GM12878 (cell line): ENCODE data around the gene ENDOG. TPM values are rescaled to one million over a fixed set of nuclear protein-coding genes. Genes with fewer than 3 reads are reported as not detected.

Experiments used
- ATAC-seq: fragments of 200-7000 bp; cut with Tn5 transposase; 3 replicates; pipeline ENCODE4 v1.9.1; 2020; ENCODE audit warnings: mild to moderate bottlenecking, moderate library complexity
- BruUV-seq: library from RNA; stranded (reverse); fragments of 400-500 nt; replicated peaks from 2 replicates; lab custom pipeline; 2021; lab: Mats Ljungman, UMichigan
- CTCF ChIA-PET: fragments of 300-600 bp; sonication (Branson Sonifier 250); formaldehyde crosslinking; extraction: SDS; loops from one replicate; lab custom pipeline; 2021; ENCODE audit warnings: inconsistent platforms; lab: Yijun Ruan, JAX
- POLR2A ChIA-PET: fragments of 350-600 bp; formaldehyde crosslinking; extraction: SDS; loops from one replicate; lab custom pipeline; 2021; ENCODE audit warnings: inconsistent platforms; lab: Charles Lee
- RAD21 ChIA-PET: fragments of 300-600 bp; sonication (Branson Sonifier 250); formaldehyde crosslinking; loops from one replicate; lab custom pipeline; 2023; ENCODE audit warnings: antibody characterized with exemption; ENCODE audit not compliant: unreplicated experiment; lab: Charles Lee
- SMC1A ChIA-PET: fragments of 300-600 bp; sonication (Branson Sonifier 250); formaldehyde crosslinking; loops from one replicate; lab custom pipeline; 2023; ENCODE audit not compliant: unreplicated experiment, uncharacterized antibody; lab: Charles Lee
- DNase-seq: peaks from one replicate; pipeline ENCODE4 v3.0.0-alpha.2; 2011; ENCODE audit warnings: low read depth, low spot score
- FAIRE-seq: peaks from 3 replicates; lab custom pipeline; 2011; peaks lifted over from hg19 to GRCh38; lab: Jason Lieb, UNC
- H2AFZ ChIP-seq: 2 replicates; pipeline ENCODE4 v1.6.0; 2011; ENCODE audit warnings: low read depth, low read length, control low read depth; ENCODE audit not compliant: control insufficient read depth
- H3K27ac ChIP-seq: 2 replicates; pipeline ENCODE4 v1.5.1; 2011; ENCODE audit warnings: control low read depth; ENCODE audit not compliant: control insufficient read depth, insufficient read depth
- H3K27me3 ChIP-seq, 2 experiments: replicated peaks in 1 of 2; 2 replicates each; pipeline versions ENCODE4 v1.6.0 to v1.6.1; 2011; ENCODE audit warnings: low read length in 1 of 2; ENCODE audit not compliant: control insufficient read depth in 2 of 2, insufficient read depth in 2 of 2
- H3K36me3 ChIP-seq, 2 experiments: 2 replicates each; pipeline ENCODE4 v1.5.1; 2011; ENCODE audit warnings: low read length in 1 of 2; ENCODE audit not compliant: control insufficient read depth in 2 of 2, insufficient read depth in 2 of 2
- H3K4me1 ChIP-seq: 2 replicates; pipeline ENCODE4 v1.6.1; 2011; ENCODE audit warnings: mild to moderate bottlenecking, low read length, moderate library complexity, mixed read lengths; ENCODE audit not compliant: control insufficient read depth, insufficient read depth
- H3K4me2 ChIP-seq: 2 replicates; pipeline ENCODE4 v1.6.0; 2011; ENCODE audit warnings: control low read depth; ENCODE audit not compliant: control insufficient read depth, insufficient read depth
- H3K4me3 ChIP-seq: fragments of 200-600 bp; sonication (generic); 2 replicates; pipeline ENCODE4 v1.5.1; 2016
- H3K79me2 ChIP-seq: 2 replicates; pipeline ENCODE4 v1.6.0; 2011; ENCODE audit warnings: low read length; ENCODE audit not compliant: control insufficient read depth, insufficient read depth
- H3K9ac ChIP-seq: 2 replicates; pipeline ENCODE4 v1.8.0; 2011; ENCODE audit warnings: low read length, control low read depth, mixed read lengths; ENCODE audit not compliant: control insufficient read depth, insufficient read depth
- H3K9me3 ChIP-seq: replicated peaks from 3 replicates; pipeline ENCODE4 v1.5.1; 2011; ENCODE audit warnings: mild to moderate bottlenecking, low read length; ENCODE audit not compliant: control insufficient read depth, insufficient read depth
- H4K20me1 ChIP-seq: 2 replicates; pipeline ENCODE4 v1.6.0; 2011; ENCODE audit not compliant: control insufficient read depth, insufficient read depth
- BHLHE40 ChIP-seq, 2 experiments: fragments of 450-650 bp in 1 of 2; IDR thresholded peaks; 2 replicates each; pipeline ENCODE4 v1.6.1; 2011 to 2017; ENCODE audit warnings: low read depth in 2 of 2, borderline replicate concordance in 1 of 2, improper control_type of control experiment in 1 of 2, low read length in 1 of 2, mild to moderate bottlenecking in 1 of 2
- CBX3 ChIP-seq: fragments of 200-600 bp; sonication (generic); IDR thresholded peaks from 2 replicates; pipeline ENCODE4 v1.6.1; 2016; ENCODE audit warnings: low read depth, borderline replicate concordance
- CBX5 ChIP-seq: sonication (generic); IDR thresholded peaks from 2 replicates; pipeline ENCODE4 v1.6.1; 2016; ENCODE audit warnings: low read depth, moderate library complexity, mild to moderate bottlenecking, inconsistent platforms
- IRF4 ChIP-seq: IDR thresholded peaks from 2 replicates; pipeline ENCODE4 v1.6.1; 2011; ENCODE audit warnings: low read depth, low read length
- NR2F1 ChIP-seq: fragments of 450-650 bp; conservative IDR thresholded peaks from 2 replicates; pipeline ENCODE4 v1.6.1; 2017; ENCODE audit warnings: mild to moderate bottlenecking
- POLR2A ChIP-seq: IDR thresholded peaks from 2 replicates; pipeline ENCODE4 v1.6.1; 2011; ENCODE audit warnings: low read depth, mild to moderate bottlenecking, low read length
- RB1 ChIP-seq: fragments of 450-650 bp; formaldehyde crosslinking; IDR thresholded peaks from 2 replicates; pipeline ENCODE4 v1.6.1; 2017; ENCODE audit warnings: mild to moderate bottlenecking, borderline replicate concordance
- RFX5 ChIP-seq: IDR thresholded peaks from 2 replicates; pipeline ENCODE4 v1.6.1; 2011; ENCODE audit warnings: low read depth, low read length, improper control_type of control experiment
- ZSCAN29 ChIP-seq: fragments of 450-650 bp; IDR thresholded peaks from 2 replicates; pipeline ENCODE4 v1.6.1; 2017; ENCODE audit warnings: mild to moderate bottlenecking, moderate library complexity
- WGBS: methylation state at CpG from one replicate; pipeline ENCODE4 v1.1.6; 2016; ENCODE audit warnings: low lambda C conversion rate; ENCODE audit not compliant: insufficient replicate concordance, insufficient coverage; ENCODE audit errors: missing lambda C conversion rate; 5-methylcytosine and 5-hydroxymethylcytosine counted together
- in situ Hi-C: fragments of 300-500 bp; cut with MboI; formaldehyde crosslinking; loops from 9 replicates; pipeline ENCODE4 v1.14.3; 2018; ENCODE audit warnings: mixed read lengths
- intact Hi-C: fragments of 100-400 bp; cut with micrococcal nuclease; formaldehyde crosslinking; loops from one replicate; pipeline ENCODE4 v1.14.2; 2022; ENCODE audit not compliant: unreplicated experiment
- polyA plus RNA-seq, 11 experiments: library from polyadenylated mRNA; depleted of rRNA in 4 of 11; unstranded in 6 of 11; stranded (reverse) in 5 of 11; fragments of >200 nt; fragmentation: Nextera tagmentation in 4 of 11; fragmentation: Illumina TruSeq in 1 of 11; extraction: Ambion mirVana in 4 of 11; extraction: Trizol in 1 of 11; gene quantifications; 1 replicate in 1 of 11; 2 replicates in 10 of 11; pipeline versions ENCODE4 v1.2.1 to v1.2.3, GENCODE V29; 2011 to 2016; ENCODE audit warnings: inconsistent platforms in 2 of 11, missing spikeins in 2 of 11, low read depth in 1 of 11
- total RNA-seq, 4 experiments: library from RNA; depleted of rRNA in 3 of 4; stranded (reverse); fragments of >200 nt in 3 of 4; fragmentation: Illumina TruSeq in 1 of 4; extraction: Trizol in 1 of 4; gene quantifications; 2 replicates each; pipeline versions ENCODE4 v1.2.1 to v1.2.3, GENCODE V29; 2013 to 2021
- TF ChIP-seq, protein P1 (sequence below): fragments of 450-650 bp; formaldehyde crosslinking; IDR thresholded peaks from 2 replicates; pipeline ENCODE4 v1.4.0; 2020; ENCODE audit warnings: mild to moderate bottlenecking, moderate library complexity
- TF ChIP-seq, protein P2 (sequence below): fragments of 450-650 bp; formaldehyde crosslinking; IDR thresholded peaks from 2 replicates; pipeline ENCODE4 v1.4.0; 2022; ENCODE audit warnings: mild to moderate bottlenecking, moderate library complexity
- TF ChIP-seq, protein P3 (sequence below): fragments of 450-650 bp; IDR thresholded peaks from 2 replicates; pipeline ENCODE4 v1.6.1; 2014; ENCODE audit warnings: mild to moderate bottlenecking
- TF ChIP-seq, protein P4 (sequence below): fragments of 450-650 bp; IDR thresholded peaks from 2 replicates; pipeline ENCODE4 v1.6.1; 2017; ENCODE audit warnings: borderline replicate concordance

Gene ENDOG
- total and polyA plus RNA-seq, 10 of the 15 experiments (the other 5 are each of a cell fraction or from before 2014, with no cell fraction given), result 0.84 to 29.2 (median 9.0) TPM

DNA sequence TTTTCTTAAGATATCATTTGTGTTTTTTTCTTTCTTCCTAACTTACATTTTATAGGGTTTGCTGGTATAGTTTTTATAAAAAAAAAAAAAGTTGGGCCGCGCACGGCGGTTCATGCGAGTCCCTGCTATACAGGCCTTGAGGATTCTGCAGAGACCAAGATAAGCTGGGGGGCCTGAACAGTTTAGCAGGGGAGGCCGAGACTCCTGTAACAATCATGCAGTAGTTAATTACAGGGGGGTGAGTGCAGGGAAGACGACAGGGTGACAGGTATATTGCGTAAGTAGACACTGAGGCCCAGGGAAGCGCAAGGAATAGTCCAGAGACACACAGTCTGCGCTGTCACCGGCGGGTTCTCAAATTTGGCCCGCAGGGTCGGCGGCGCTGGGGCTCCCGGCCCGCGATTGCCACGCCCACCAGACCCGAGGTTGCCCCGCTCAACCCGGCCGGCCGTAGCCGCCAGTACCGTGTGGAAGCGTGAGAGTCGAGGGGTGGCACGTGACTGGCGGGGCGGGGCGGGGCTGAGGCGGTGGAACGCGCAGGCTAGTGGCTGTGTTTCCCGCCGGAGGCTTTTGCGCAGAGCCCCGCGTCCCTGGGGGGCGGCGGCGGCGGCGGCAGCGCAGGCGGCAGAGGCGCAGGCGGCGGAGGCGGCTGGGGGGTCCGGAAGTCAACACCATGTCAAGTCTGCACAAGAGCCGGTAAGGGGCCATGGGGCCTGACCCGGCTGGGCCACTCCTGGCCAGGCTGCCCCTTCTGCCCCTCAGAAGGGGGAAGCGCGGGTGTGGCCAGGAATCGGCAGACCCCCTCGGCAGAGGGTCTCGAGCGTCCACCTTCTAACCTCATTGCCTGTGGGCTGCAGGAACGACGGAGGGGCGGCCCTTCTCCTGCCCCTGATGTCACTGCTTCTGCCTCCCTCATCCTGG lies 31.4 kb upstream of the ENDOG start, which contains the start of gene TBC1D13:
TBC1D13 (plus strand) TSS at position 573 of the 921 bp plus-strand sequence; CDS start at position 674, 101 bp downstream.
- peak within 1 kb of the TSS; percentile 94 for H2AFZ ChIP-seq
- peaks cover 10% of the 10 kb centered on the region for H3K4me1 ChIP-seq
- BruUV-seq, result no TSS peak
- ChIA-PET SMC1A (interaction anchor here (2.0 kb wide), 1 partner anchor 22 kb away, joined by 7 read pairs; no protein-coding TSS in a partner anchor), RAD21 (no interaction called here), CTCF (interaction anchor here (1.7 to 2.0 kb wide), 2 partner anchors 15 to 141 kb away, joined by 4 to 14 read pairs; partner anchors contain the start of gene ZER1), POLR2A (interaction anchor here (2.3 kb wide), 1 partner anchor 15 kb away, joined by 12 read pairs; the partner anchor contains the start of gene ZER1)
- in situ Hi-C loops (no loop called here), intact Hi-C loops (loop anchor here (2.0 kb wide), 1 partner anchor 14 kb away; no protein-coding TSS in a partner anchor)
- H3K9me3 ChIP-seq, result peaks cover under 1% of the 10 kb centered on the region; the same call in 2 of the 3 replicates
- ATAC-seq (peak; percentile 99), FAIRE-seq (no peak), DNase-seq (peak; percentile 31)
- H3K4me2 ChIP-seq, result peak within 1 kb of the TSS; percentile 64
- peak within 1 kb of the TSS; percentile 65 for H3K9ac ChIP-seq
- peaks cover 0 to 1% of the 10 kb centered on the region in 2 experiments; a peak in 3 of 4 replicates for H3K36me3 ChIP-seq
- WGBS, result 8% methylated on average over 63 of the region's 64 CpGs
- H3K79me2 ChIP-seq, result peaks cover 19% of the 10 kb centered on the region
- no peaks in the 10 kb centered on the region for H3K27me3 ChIP-seq
- H3K4me3 ChIP-seq, result peak within 1 kb of the TSS; percentile 97
- peak within 1 kb of the TSS; percentile 58 for H3K27ac ChIP-seq
- H4K20me1 ChIP-seq, result no peaks in the 10 kb centered on the region
- peak; percentile 97 to 99 for TF ChIP-seq BHLHE40 (IDR thresholded peaks at IDR 0.05; ENCODE audit: borderline replicate concordance in 1 of 2, low read depth in 2 of 2, low read length in 1 of 2)
- 0 out of 2 replicates have a peak, but pooled peaks have one; percentile 63 for TF ChIP-seq ZSCAN29
- no peak for TF ChIP-seq CBX3
- peak; percentile 83; the same call in 1 of the 2 replicates for TF ChIP-seq RB1
- peak; percentile 73 for TF ChIP-seq NR2F1
- TF ChIP-seq, protein P1, sequence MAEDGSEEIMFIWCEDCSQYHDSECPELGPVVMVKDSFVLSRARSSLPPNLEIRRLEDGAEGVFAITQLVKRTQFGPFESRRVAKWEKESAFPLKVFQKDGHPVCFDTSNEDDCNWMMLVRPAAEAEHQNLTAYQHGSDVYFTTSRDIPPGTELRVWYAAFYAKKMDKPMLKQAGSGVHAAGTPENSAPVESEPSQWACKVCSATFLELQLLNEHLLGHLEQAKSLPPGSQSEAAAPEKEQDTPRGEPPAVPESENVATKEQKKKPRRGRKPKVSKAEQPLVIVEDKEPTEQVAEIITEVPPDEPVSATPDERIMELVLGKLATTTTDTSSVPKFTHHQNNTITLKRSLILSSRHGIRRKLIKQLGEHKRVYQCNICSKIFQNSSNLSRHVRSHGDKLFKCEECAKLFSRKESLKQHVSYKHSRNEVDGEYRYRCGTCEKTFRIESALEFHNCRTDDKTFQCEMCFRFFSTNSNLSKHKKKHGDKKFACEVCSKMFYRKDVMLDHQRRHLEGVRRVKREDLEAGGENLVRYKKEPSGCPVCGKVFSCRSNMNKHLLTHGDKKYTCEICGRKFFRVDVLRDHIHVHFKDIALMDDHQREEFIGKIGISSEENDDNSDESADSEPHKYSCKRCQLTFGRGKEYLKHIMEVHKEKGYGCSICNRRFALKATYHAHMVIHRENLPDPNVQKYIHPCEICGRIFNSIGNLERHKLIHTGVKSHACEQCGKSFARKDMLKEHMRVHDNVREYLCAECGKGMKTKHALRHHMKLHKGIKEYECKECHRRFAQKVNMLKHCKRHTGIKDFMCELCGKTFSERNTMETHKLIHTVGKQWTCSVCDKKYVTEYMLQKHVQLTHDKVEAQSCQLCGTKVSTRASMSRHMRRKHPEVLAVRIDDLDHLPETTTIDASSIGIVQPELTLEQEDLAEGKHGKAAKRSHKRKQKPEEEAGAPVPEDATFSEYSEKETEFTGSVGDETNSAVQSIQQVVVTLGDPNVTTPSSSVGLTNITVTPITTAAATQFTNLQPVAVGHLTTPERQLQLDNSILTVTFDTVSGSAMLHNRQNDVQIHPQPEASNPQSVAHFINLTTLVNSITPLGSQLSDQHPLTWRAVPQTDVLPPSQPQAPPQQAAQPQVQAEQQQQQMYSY (CRISPR knock-in tag), result no peak
- peak; percentile 83 for TF ChIP-seq POLR2A
- TF ChIP-seq, protein P2, sequence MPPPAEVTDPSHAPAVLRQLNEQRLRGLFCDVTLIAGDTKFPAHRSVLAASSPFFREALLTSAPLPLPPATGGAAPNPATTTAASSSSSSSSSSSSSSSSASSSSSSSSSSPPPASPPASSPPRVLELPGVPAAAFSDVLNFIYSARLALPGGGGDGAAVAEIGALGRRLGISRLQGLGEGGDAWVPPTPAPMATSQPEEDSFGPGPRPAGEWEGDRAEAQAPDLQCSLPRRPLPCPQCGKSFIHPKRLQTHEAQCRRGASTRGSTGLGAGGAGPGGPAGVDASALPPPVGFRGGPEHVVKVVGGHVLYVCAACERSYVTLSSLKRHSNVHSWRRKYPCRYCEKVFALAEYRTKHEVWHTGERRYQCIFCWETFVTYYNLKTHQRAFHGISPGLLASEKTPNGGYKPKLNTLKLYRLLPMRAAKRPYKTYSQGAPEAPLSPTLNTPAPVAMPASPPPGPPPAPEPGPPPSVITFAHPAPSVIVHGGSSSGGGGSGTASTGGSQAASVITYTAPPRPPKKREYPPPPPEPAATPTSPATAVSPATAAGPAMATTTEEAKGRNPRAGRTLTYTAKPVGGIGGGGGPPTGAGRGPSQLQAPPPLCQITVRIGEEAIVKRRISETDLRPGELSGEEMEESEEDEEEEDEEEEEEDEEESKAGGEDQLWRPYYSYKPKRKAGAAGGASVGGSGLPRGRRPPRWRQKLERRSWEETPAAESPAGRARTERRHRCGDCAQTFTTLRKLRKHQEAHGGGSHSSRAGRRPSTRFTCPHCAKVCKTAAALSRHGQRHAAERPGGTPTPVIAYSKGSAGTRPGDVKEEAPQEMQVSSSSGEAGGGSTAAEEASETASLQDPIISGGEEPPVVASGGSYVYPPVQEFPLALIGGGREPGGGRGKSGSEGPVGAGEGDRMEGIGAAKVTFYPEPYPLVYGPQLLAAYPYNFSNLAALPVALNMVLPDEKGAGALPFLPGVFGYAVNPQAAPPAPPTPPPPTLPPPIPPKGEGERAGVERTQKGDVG, result no peak
- TF ChIP-seq CBX5, result no peak
- TF ChIP-seq RFX5, result no peak
- TF ChIP-seq, protein P3, sequence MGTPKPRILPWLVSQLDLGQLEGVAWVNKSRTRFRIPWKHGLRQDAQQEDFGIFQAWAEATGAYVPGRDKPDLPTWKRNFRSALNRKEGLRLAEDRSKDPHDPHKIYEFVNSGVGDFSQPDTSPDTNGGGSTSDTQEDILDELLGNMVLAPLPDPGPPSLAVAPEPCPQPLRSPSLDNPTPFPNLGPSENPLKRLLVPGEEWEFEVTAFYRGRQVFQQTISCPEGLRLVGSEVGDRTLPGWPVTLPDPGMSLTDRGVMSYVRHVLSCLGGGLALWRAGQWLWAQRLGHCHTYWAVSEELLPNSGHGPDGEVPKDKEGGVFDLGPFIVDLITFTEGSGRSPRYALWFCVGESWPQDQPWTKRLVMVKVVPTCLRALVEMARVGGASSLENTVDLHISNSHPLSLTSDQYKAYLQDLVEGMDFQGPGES, result no peak
- TF ChIP-seq IRF4, result no peak
- TF ChIP-seq, protein P4, sequence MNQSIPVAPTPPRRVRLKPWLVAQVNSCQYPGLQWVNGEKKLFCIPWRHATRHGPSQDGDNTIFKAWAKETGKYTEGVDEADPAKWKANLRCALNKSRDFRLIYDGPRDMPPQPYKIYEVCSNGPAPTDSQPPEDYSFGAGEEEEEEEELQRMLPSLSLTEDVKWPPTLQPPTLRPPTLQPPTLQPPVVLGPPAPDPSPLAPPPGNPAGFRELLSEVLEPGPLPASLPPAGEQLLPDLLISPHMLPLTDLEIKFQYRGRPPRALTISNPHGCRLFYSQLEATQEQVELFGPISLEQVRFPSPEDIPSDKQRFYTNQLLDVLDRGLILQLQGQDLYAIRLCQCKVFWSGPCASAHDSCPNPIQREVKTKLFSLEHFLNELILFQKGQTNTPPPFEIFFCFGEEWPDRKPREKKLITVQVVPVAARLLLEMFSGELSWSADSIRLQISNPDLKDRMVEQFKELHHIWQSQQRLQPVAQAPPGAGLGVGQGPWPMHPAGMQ, result no peak
